Measurements from ENCODE around the gene CLEC4D.
"Not testable (repeated sequence)": the region's sequence is repeated elsewhere in the genome, so short reads cannot be mapped to it uniquely, and the experiment has no call there.

Gene CLEC4D

DNA sequence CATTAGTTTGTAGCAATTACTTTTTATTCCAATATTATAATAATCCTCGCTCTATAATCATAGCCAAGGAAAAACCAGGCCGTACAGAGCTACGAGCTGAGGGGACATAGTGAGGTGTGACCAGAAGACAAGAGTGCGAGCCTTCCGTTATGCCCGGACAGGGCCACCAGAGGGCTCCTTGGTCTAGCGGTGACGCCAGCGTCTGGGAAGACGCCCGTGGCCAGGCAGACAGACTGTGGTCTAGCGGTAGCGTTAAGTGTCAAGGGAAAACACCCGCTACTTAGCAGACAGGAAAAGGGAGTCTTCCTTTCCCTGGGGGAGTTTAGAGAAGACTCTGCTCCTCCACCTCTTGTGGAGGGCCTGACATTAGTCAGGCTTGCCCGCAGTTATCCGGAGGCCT is 24.5 kb downstream of the CLEC4D start:
- DNase-seq = not testable (repeated sequence)

DNA sequence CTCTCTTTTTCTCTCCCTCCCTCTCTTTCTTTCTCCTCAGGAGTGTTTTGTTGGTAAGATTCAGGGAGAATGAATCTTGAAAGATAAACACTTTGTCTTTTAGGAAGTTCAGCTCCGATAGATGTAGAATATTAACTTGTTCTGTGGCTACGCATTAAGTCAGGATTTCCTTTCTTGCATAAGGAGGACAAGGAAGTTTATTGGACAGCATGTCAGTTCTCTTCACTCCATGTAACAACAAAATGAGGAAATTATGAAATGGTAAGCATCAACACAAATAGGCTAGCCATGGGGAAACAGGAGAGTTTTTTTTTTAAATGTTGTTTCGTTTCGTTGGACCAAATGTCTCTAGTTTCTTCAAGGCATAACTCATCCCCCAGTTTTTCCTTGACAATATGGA is 27.5 kb downstream of the CLEC4D start, which contains the start of gene CLEC4E:
Gene CLEC4E, minus strand, starts transcription at position 75 of the 400 bp plus-strand sequence. CDS start 108 bp downstream, outside the sequence.
- peak; percentile 79 to 95 for DNase-seq

DNA sequence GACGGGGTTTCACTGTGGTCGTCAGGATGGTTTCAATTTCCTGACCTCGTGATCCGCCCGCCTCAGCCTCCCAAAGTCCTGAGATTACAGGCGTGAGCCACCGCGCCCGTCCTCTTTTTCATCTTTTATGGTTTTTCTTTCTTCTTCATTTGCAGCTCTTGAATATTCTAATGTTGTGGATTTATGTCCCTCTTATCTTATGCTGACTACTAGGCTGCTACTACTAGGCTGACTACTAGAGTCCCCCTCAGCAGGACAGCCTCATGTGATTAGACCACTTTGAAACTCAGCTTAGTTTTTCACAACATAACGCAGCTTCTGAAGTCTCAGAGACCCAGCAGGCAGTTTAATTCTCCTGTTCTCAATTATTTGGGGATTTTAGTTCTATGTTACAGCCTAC is 28.3 kb downstream of the CLEC4D start:
- DNase-seq = no peak

DNA sequence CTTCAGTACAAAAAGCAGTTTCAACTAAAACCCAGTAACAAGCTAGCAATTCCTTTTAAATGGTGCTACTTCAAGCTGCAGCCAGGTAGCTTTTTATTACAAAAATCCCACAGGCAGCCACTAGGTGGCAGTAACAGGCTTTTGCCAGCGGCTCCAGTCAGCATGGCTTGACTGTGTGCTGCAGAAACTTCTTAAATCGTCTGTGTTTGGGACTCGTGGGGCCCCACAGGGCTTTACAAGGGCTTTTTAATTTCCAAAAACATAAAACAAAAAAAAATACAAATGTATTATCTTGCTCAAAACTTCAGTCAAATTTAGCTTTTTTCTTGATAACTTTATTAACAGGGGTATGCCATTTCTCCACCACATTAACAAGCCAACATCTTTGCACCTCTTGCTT is 31.0 kb downstream of the CLEC4D start:
- peak; percentile 85 to 86 for DNase-seq

DNA sequence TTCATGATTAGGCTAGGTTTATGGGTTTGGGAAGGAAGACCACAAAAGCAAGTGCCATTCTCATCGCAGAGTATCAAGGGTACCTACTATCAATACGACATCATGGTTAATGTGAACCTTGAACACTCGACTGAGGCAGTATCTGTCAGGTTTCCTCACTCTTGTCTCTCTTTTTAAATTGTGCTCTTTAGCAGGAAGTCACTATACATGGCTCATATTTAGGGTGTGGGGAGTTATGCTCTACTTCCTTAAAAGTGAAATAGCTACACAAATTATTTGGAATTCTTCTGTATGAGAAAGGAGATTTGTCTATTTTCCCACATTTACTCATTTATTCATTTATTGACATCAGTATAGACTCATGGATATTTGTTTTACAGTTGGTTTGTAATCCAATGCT is 33.3 kb downstream of the CLEC4D start:
- peak; percentile 28 to 41 for DNase-seq

DNA sequence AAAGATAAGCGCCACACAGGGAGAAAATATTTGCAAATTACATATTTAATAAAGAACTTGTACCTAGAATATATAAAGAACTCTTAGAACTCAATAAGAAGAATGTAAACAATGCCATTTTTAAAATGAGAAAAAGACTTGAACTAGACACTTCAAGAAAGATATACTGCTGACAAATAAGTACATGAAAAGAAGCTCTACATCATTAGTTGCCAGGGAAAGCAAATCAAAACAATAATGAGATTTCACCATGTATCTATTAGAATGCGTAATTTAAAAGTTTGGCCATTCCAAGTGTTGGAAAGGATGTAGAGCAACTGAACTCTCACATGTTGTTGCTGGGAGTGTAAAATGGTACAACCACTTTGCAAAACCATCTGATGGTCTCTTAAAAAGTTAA is 34.3 kb downstream of the CLEC4D start:
- DNase-seq = no peak

DNA sequence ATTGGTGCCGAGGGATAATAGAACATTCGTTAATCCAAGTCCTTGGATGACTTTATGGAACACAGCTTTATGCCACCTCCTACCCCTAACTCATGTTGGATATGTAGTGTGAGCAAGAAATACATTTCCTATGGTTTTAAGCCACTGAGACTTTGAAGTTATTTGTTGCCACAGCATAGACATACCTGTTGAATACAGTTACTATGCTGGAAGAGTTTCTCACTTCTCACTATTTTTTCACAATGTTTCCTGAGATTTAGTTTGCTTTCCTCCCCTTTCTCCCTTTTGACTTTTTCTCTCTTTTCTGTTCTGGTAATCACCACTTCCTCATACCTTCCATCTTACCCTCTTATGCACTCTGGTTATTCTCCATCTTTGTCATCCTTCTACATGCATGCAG is 34.9 kb downstream of the CLEC4D start:
- no peak for DNase-seq

DNA sequence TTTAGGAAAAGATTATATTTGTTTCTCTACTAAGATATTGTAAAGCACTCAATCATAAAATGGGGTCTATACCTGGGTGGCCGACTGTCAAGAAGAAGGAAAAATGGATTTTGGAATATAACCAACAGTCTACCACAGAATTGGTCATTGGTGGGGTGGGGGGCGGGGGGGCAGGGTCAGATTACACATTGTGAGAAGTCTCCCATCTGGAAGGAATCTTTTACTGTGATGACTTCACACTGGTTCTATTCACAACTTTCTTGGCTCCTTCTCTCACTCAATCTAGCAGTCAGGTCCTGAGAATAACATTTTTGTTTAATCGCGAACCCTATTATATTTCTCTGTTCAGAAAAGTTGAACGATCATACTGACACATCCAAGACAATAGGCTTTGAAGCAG is 36.1 kb downstream of the CLEC4D start:
- DNase-seq = no peak

DNA sequence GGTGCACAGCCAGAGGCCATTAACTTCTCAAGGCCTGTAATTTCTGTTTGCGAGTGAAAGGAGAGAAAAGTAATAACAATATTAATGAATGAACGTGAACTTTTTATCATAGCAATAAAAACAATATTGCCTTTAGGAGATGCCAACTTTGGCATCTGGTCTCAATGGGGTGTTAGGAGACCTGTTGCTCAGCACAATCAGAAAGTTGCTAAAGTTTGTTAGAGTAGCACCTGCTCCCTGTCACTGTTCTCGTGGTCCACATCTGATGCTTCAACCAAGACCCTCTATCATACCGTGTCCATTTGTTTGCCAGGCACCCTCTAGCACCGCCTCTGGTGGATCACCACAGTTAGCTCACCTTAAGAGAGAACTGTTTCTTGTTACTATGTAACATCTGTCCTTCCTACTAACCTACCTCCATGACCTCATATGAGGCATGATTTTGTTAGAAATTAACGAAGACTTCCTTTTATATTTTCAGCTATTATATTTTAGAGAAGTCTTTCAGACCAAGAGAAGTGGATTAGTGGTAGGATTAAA is 39.9 kb downstream of the CLEC4D start:
- DNase-seq = no peak

DNA sequence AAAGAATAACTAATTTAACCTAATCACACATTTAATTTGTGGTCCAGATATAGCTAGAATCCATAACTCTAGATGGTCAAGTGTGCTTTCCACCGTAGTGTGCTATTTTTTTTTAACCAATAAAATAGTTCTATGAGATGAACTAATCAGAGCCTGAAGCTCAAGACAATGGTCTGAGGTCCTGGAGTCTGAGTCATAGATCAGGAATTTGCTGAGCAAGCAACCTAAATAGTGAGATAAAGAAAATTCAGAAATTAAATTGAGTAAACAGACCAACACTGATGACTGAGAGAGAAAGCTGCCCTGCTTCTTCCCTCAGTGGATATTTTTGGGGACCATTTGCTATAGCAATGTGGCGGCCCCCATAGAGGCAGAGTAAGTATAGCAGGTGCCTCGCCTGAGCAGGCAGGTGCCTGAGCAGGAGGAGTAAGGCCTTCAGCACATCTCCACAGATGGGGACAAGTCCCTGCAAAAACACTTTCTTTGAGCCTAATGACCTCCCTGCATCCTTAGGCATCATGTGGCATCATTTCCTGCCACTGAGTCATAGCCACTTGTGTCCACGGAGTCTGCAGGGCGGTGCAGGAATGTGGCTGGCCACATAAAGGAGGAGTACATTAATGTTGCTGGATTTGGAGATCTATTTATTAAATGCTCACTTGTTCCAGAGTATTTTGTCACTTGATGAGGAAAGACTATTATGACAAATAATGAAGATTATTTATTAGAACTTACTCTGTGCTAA is 41.3 kb downstream of the CLEC4D start:
- no peak for DNase-seq

DNA sequence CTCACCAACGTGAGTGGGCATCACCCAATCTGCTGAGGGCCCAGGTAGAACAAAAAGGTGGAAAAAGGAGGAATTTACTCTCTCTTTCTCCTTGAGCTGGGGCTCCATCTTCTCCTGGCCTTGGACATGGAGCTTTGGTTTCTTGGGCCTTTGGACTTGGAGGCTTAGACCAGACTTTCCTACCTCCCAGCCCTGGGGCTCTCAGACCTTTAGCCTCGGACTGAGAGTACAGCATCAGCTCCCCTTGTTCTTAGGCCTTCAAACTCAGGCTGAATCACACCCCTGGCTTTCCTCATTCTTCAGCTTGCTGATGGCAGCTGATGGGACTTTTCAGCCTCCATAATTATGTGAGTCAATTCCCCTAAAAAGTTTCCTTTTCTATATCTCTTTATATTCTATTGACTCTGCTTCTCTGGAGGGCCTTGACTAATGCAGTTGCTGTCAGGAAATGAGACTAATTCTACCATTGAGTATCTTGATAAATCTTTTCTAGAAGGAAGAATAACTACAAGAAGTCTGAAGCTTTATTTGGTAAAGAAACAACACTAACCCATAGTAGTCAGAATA is 43.3 kb downstream of the CLEC4D start:
- DNase-seq = no peak

DNA sequence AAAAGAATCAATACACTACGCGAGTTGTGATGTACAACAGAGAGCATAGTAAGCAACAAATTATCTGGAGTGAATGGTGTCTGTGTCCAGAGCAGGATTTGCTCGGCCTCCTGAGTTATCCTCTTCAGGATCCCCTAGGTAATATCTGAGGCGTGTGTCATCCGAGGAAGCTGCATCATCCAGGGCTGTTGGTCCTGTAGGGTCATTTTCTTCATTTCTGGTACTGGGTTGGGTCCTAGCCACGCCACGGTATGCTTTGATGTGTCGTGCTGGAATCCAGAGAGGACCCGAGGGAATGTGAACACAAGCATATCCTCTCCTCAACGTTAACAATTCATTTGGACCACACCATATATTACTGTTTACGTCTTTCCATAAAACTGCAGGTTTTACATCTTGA is 46.4 kb downstream of the CLEC4D start:
- DNase-seq = no peak

DNA sequence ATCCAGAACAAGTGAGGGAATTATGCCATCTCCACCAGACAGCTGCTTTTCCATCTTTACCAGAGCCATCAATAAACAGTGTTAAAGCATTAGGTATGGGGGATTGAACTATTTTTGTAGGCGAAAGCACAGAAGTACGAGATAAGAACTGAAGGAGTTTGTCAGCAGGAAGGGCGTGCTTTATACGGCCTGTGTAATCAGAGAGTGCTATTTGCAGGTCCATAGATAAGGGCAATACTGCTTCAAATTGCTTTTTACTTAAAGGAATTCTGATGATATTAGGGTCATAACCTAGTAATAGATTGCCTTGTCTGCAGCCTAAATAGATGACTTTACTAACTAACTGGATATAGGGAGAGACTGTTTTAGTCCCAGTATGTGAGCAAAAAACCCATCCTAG is 47.7 kb downstream of the CLEC4D start:
- no peak for DNase-seq

DNA sequence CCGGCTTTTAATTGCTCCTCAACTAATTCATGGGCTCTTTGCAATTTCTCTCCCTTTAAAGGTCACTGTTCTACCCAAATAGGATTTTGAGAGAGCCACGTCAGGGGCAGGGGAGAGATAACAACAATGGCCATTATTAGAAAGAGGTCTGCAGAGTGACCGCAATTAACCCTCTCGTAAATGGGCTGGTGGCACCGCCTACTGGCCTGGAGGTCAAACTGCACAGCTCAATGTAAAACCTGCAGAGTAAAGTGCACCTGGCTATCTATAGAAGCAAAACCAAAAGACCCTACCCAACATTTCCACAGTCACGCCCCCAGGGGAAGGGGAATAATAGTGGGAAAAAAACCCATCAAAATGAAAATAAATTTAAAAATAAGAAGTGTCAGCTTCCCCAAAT is 49.0 kb downstream of the CLEC4D start:
- no peak for DNase-seq

DNA sequence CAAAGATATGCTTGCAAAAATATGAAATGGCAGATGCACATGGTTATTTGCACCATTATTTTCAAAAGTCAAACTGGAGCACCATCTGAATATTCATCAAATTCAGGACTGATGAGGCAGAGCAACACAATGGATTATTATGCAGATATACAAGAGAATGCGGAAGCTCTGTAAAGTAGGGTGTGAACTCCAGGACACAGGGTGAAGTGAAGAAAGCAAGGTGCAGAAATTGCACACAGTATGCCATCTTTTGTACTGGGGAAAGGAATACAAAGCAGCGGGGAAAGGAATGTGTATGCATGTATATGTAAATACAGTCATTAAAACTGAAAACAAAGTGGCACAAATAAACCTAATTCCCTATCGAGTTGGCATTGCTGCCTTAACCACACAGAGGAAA is 50.1 kb downstream of the CLEC4D start:
- no peak for DNase-seq

DNA sequence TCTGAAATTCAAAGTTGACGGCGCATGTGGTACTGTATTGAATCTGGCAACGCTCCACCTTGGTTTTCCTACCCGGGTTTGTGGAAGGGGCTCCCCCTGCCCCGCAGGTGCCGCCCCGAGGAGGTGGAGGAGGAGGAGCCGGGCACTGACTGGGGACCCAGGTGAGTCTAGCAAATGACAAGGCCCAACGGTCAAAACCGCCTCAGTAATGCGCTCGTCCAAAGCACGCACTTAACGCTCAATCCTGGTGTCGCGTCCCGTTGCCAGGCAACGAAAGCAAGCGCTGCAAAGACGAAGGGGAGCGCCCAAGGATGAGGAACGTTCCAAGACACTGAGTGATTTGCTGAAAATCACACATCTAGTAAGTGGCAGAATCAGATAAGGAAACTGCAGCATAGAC is 51.4 kb downstream of the CLEC4D start:
- no peak for DNase-seq

DNA sequence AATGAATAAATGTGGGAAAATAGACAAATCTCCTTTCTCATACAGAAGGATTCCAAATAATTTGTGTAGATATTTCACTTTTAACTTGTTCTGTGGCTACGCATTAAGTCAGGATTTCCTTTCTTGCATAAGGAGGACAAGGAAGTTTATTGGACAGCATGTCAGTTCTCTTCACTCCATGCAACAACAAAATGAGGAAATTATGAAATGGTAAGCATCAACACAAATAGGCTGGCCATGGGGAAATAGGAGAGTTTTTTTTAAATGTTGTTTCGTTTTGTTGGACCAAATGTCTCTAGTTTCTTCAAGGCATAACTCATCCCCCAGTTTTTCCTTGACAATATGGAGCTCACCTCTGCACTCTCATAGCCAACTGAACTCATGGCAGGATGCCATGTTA is 52.7 kb downstream of the CLEC4D start:
- DNase-seq = peak; percentile 53 to 82

DNA sequence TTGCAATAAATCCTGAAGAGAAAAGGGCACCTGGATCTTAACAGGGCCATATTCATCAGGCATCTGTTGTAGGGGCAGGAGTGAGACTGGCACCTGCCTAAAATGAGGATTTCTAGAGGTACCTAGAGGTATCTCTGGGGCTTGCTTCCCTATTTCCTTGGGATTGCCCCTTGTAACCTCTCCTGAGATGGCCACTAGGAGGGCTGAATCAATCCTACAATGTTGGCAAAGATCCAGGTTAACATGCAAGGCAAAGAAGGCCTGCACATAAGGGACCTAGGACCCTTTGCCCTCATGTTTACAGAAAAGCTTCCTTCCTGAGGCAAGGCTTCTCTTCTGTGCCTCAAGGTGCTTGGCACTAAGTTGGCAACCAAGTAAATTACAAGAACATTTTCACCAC is 53.2 kb downstream of the CLEC4D start:
- peak; percentile 27 to 39 for DNase-seq
